ENCODE results near the gene MRPL3.

DNA sequence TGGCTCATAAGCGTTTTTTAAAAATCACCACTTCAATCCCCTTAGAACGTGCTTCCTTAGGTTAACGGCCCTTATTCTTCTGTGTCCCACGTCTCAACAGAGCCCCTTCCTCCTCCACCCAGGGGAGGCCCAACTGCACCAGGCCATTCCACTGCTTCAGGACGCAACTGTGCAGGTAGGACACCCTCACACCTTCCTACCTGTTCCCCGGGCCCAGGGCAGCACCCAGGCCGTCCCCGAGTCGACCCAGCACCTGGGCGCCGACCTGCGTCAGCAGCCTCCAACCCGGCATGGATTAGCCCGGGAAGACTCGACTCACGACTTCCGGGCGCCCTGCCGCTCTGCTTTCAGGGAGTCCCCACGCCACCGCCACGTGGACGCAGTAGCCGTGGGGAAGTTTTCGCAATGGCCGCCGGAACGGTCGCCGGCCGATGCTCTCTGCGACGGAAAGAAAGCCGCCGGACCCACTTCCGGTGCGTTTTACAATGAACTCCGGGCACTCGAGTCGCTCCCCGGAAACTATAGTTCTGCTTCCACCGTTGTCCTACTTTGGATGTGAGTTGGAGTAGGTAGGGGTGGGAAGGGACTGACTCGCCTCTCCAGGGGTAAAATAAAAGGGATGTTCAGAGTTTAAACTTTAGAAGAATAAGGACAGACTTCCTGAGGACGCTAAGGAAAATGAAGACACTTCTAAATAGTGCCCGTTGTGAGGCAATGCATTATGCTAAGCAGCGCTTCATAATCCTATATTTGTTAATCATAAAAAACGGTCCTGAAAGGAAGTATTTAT lies at the start of gene MRPL3:
- TF ChIP-seq, protein P1, sequence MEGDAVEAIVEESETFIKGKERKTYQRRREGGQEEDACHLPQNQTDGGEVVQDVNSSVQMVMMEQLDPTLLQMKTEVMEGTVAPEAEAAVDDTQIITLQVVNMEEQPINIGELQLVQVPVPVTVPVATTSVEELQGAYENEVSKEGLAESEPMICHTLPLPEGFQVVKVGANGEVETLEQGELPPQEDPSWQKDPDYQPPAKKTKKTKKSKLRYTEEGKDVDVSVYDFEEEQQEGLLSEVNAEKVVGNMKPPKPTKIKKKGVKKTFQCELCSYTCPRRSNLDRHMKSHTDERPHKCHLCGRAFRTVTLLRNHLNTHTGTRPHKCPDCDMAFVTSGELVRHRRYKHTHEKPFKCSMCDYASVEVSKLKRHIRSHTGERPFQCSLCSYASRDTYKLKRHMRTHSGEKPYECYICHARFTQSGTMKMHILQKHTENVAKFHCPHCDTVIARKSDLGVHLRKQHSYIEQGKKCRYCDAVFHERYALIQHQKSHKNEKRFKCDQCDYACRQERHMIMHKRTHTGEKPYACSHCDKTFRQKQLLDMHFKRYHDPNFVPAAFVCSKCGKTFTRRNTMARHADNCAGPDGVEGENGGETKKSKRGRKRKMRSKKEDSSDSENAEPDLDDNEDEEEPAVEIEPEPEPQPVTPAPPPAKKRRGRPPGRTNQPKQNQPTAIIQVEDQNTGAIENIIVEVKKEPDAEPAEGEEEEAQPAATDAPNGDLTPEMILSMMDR (IDR thresholded peaks at IDR 0.05): no peak
- TF ChIP-seq POLR2AphosphoS5 (IDR thresholded peaks at IDR 0.05) (peak; percentile 53 to 82 (median 73)), EP300 (IDR thresholded peaks at IDR 0.05) (no peak)
